IMR-90 (cell line): ENCODE results near the gene ZMIZ1. TPM values are rescaled to one million over a fixed set of nuclear protein-coding genes. Genes with fewer than 3 reads are reported as not detected.

Experiments used
- ATAC-seq: fragments of 200-7000 bp; cut with Tn5 transposase; 2 replicates; pipeline ENCODE4 v1.9.1; 2020; ENCODE audit warnings: low read depth, mild to moderate bottlenecking, moderate library complexity
- BruUV-seq: library from RNA; stranded (reverse); fragments of 400-500 nt; replicated peaks from 2 replicates; lab custom pipeline; 2021; lab: Mats Ljungman, UMichigan
- CTCF ChIA-PET: fragments of 300-600 bp; formaldehyde crosslinking; extraction: SDS; loops from one replicate; lab custom pipeline; 2021; ENCODE audit warnings: antibody characterized with exemption; lab: Yijun Ruan, JAX
- POLR2A ChIA-PET: fragments of 300-600 bp; sonication (Branson Sonifier 250); formaldehyde crosslinking; loops from one replicate; lab custom pipeline; 2022; ENCODE audit warnings: antibody characterized with exemption; ENCODE audit not compliant: unreplicated experiment; lab: Charles Lee
- DNase-seq: peaks from one replicate; pipeline ENCODE4 v3.0.0; 2013
- H2AFZ ChIP-seq: replicated peaks from 2 replicates; pipeline ENCODE3; 2013; ENCODE audit warnings: low read length, mild to moderate bottlenecking; ENCODE audit not compliant: poor library complexity
- H2AK5ac ChIP-seq: 2 replicates; pipeline ENCODE4 v1.6.1; 2013; ENCODE audit warnings: low read depth, low read length, inconsistent platforms
- H2AK9ac ChIP-seq: replicated peaks from 2 replicates; pipeline ENCODE3; 2013; ENCODE audit warnings: mild to moderate bottlenecking, low read depth, low read length, moderate library complexity; ENCODE audit not compliant: poor library complexity
- H2BK120ac ChIP-seq: 2 replicates; pipeline ENCODE4 v1.6.1; 2013; ENCODE audit warnings: low read depth, low read length, inconsistent platforms
- H2BK15ac ChIP-seq: 3 replicates; pipeline ENCODE4 v1.6.1; 2013; ENCODE audit warnings: low read depth, low read length, inconsistent platforms
- H2BK20ac ChIP-seq: 2 replicates; pipeline ENCODE4 v1.6.1; 2013; ENCODE audit warnings: low read depth, mild to moderate bottlenecking, inconsistent platforms, low read length, moderate library complexity
- H2BK5ac ChIP-seq: 2 replicates; pipeline ENCODE4 v1.6.1; 2013; ENCODE audit warnings: mild to moderate bottlenecking, low read depth, low read length, inconsistent platforms; ENCODE audit not compliant: poor library complexity, severe bottlenecking
- H3K14ac ChIP-seq: replicated peaks from 2 replicates; pipeline ENCODE4 v1.6.1; 2013; ENCODE audit warnings: low read depth, low read length, inconsistent platforms
- H3K18ac ChIP-seq: 2 replicates; pipeline ENCODE4 v1.6.1; 2013; ENCODE audit warnings: low read depth, low read length, control low read depth
- H3K23ac ChIP-seq: 2 replicates; pipeline ENCODE4 v1.6.1; 2013; ENCODE audit warnings: low read depth, low read length, inconsistent platforms
- H3K27ac ChIP-seq: 2 replicates; pipeline ENCODE4 v1.5.1; 2013; ENCODE audit warnings: mild to moderate bottlenecking, control low read depth, low read length; ENCODE audit not compliant: insufficient read depth
- H3K27me3 ChIP-seq: 2 replicates; pipeline ENCODE4 v1.6.1; 2013; ENCODE audit warnings: low read length; ENCODE audit not compliant: control insufficient read depth, insufficient read depth
- H3K36me3 ChIP-seq: 2 replicates; pipeline ENCODE4 v1.6.1; 2013; ENCODE audit warnings: low read length, mixed read lengths; ENCODE audit not compliant: control insufficient read depth, insufficient read depth
- H3K4ac ChIP-seq: 2 replicates; pipeline ENCODE4 v1.6.1; 2013; ENCODE audit warnings: low read depth, low read length, inconsistent platforms
- H3K4me1 ChIP-seq: 2 replicates; pipeline ENCODE4 v1.6.1; 2013; ENCODE audit warnings: low read length, mixed read lengths; ENCODE audit not compliant: control insufficient read depth, insufficient read depth
- H3K4me2 ChIP-seq: 2 replicates; pipeline ENCODE4 v1.6.1; 2013; ENCODE audit warnings: low read depth, mild to moderate bottlenecking, control low read depth, low read length, moderate library complexity
- H3K4me3 ChIP-seq: 2 replicates; pipeline ENCODE4 v1.5.1; 2013; ENCODE audit warnings: low read depth, mild to moderate bottlenecking, control low read depth, low read length, moderate library complexity; ENCODE audit not compliant: insufficient read depth
- H3K56ac ChIP-seq: 2 replicates; pipeline ENCODE4 v1.6.1; 2013; ENCODE audit warnings: low read length, inconsistent platforms; ENCODE audit not compliant: insufficient read depth; ENCODE audit errors: extremely low read depth
- H3K79me1 ChIP-seq, 2 experiments: 2 replicates each; pipeline ENCODE4 v1.6.1; 2013; ENCODE audit warnings: low read length in 2 of 2, inconsistent platforms in 1 of 2, low read depth in 1 of 2
- H3K9ac ChIP-seq: 2 replicates; pipeline ENCODE4 v1.6.1; 2013; ENCODE audit warnings: low read depth, low read length, control low read depth
- H3K9me1 ChIP-seq: 2 replicates; pipeline ENCODE4 v1.6.1; 2013; ENCODE audit warnings: low read length, inconsistent platforms; ENCODE audit not compliant: insufficient read depth
- H3K9me3 ChIP-seq: 2 replicates; pipeline ENCODE4 v1.6.1; 2013; ENCODE audit warnings: low read length; ENCODE audit not compliant: control insufficient read depth, insufficient read depth
- H4K20me1 ChIP-seq: 2 replicates; pipeline ENCODE4 v1.6.1; 2013; ENCODE audit warnings: low read length, inconsistent platforms; ENCODE audit not compliant: insufficient read depth
- H4K5ac ChIP-seq: 2 replicates; pipeline ENCODE4 v1.6.1; 2013; ENCODE audit warnings: mild to moderate bottlenecking, low read depth, low read length, control low read depth
- H4K8ac ChIP-seq, 2 experiments: 2 replicates each; pipeline ENCODE4 v1.6.1; 2013; ENCODE audit warnings: low read depth in 2 of 2, low read length in 2 of 2, control low read depth in 1 of 2, inconsistent platforms in 1 of 2
- H4K91ac ChIP-seq: 2 replicates; pipeline ENCODE4 v1.6.1; 2013; ENCODE audit warnings: low read depth, low read length, inconsistent platforms; ENCODE audit not compliant: insufficient read depth
- BHLHE40 ChIP-seq: fragments of 150-350 bp; IDR thresholded peaks from 2 replicates; pipeline ENCODE4 v1.6.1; 2016; ENCODE audit warnings: mild to moderate bottlenecking, low read depth, low read length
- SMC3 ChIP-seq: fragments of 150-350 bp; IDR thresholded peaks from 2 replicates; pipeline ENCODE4 v1.6.1; 2016; ENCODE audit warnings: low read depth, mild to moderate bottlenecking, antibody characterized with exemption, low read length, moderate library complexity
- USF2 ChIP-seq: fragments of 150-350 bp; IDR thresholded peaks from 2 replicates; pipeline ENCODE4 v1.6.1; 2017; ENCODE audit warnings: mild to moderate bottlenecking, antibody characterized with exemption, low read length, low read depth
- WGBS, 2 experiments: methylation state at CpG; one replicate each; pipeline versions ENCODE4 v1.1.5 to v1.1.7; 2013; ENCODE audit warnings: missing lambda C conversion rate in 2 of 2; ENCODE audit not compliant: insufficient read length in 1 of 2; ENCODE audit errors: extremely low coverage in 2 of 2; 5-methylcytosine and 5-hydroxymethylcytosine counted together
- dilution Hi-C: fragments of 300-500 bp; cut with HindIII; formaldehyde crosslinking; loops from one replicate; pipeline ENCODE4 v1.14.3; 2018; ENCODE audit warnings: low sequenced_read_pairs; ENCODE audit not compliant: unreplicated experiment
- in situ Hi-C: fragments of 300-500 bp; cut with MboI; formaldehyde crosslinking; loops from 3 replicates; pipeline ENCODE4 v1.14.3; 2019; ENCODE audit warnings: low sequenced_read_pairs, inconsistent platforms, mixed read lengths
- intact Hi-C: fragments of 100-400 bp; cut with micrococcal nuclease; formaldehyde crosslinking; loops from 2 replicates; pipeline ENCODE4 v1.10.0; 2022
- polyA plus RNA-seq, 3 experiments: library from polyadenylated mRNA; depleted of rRNA; stranded (reverse); fragments of >200 nt; gene quantifications; 2 replicates each; pipeline ENCODE4 v1.2.3, GENCODE V29; 2012; ENCODE audit warnings: low replicate concordance in 1 of 3
- total RNA-seq: library from RNA; depleted of rRNA; stranded (reverse); fragments of >200 nt; gene quantifications from 2 replicates; pipeline ENCODE4 v1.2.3, GENCODE V29; 2012

The ZMIZ1 gene
- total and polyA plus RNA-seq, 2 of the 4 experiments (the other 2 are of a cell fraction) = 6.6 to 48.7 TPM

DNA sequence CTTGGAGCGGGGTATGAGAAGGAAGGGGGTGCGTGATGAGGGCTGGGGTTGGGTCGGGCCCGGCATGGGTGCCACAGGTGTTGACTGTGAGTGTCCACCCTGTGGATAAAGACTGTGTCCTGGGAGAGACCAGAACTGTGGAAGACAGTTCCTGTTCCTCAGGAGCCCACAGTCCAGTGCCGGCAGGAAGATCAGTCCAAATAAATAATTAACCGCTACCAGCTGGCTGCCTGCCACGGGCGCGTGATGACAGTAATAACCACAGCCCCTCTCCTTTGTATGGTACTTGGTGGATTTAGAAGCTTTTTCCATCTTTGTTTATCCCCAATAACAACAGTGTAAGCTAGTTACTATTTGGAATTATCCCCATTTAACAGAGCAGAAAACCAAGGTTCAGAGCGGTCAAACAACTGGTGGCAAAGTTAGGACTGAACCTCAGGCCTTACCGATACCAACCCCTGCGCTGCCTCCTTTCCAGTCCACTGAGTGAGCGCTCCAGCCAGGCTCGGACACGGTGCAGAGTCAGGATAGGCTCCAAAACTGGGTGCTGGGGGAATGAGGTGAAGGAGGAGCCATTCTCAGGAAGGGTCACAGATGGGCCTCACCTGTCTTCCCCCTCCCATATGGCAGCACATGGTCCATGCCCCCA, 5.1 kb downstream of the ZMIZ1 start:
- WGBS, 2 experiments = 87% methylated on average over 3 of the region's 15 CpGs; no CpG with 5 or more reads in 1 of the 2 experiments

More for the DNA sequence above, 5.1 kb downstream of the ZMIZ1 start:
- H3K9me3 ChIP-seq = no peaks in the 10 kb centered on the region
- H3K27me3 ChIP-seq = no peaks in the 10 kb centered on the region
- H2BK15ac ChIP-seq = no peak overlapping the region
- H2AFZ ChIP-seq = no peak overlapping the region
- DNase-seq = peak; percentile 76
- dilution Hi-C loops (no loop called here), intact Hi-C loops (loop anchor here (5.0 kb wide), 3 partner anchors 38 to 103 kb away; no protein-coding TSS in a partner anchor), in situ Hi-C loops (loop anchor here (5.0 to 10.0 kb wide), 2 partner anchors 63 to 1029 kb away; no protein-coding TSS in a partner anchor)
- peaks cover 4 to 72% of the 10 kb centered on the region in 2 experiments; a peak in 2 of 4 replicates for H3K79me1 ChIP-seq
- no TSS peak for BruUV-seq
- H3K14ac ChIP-seq = no peak overlapping the region
- peaks cover 90% of the 10 kb centered on the region for H4K20me1 ChIP-seq
- CTCF ChIA-PET = interaction anchor here (1.5 kb wide), 1 partner anchor 121 kb away, joined by 4 read pairs; no protein-coding TSS in a partner anchor
- POLR2A ChIA-PET = no interaction called here
- H3K4me2 ChIP-seq = peak overlapping the region; percentile 57
- peak overlapping the region; percentile 14; the same call in 1 of the 2 replicates for H3K23ac ChIP-seq
- no peak overlapping the region for H2BK20ac ChIP-seq
- H3K9ac ChIP-seq = no peak overlapping the region
- TF ChIP-seq USF2 (peak; percentile 36; the same call in 1 of the 2 replicates), SMC3 (no peak; the same call in 1 of the 2 replicates), BHLHE40 (peak; percentile 65)
- peak overlapping the region; percentile 24; the same call in 1 of the 2 replicates for H4K91ac ChIP-seq
- H3K9me1 ChIP-seq = peaks cover 55% of the 10 kb centered on the region
- no peak overlapping the region for H2BK120ac ChIP-seq
- H3K56ac ChIP-seq = no peak overlapping the region
- H3K18ac ChIP-seq = 0 out of 2 replicates have a peak overlapping the region, but pooled peaks have one; percentile 7
- H3K27ac ChIP-seq = peak overlapping the region; percentile 21
- H2BK5ac ChIP-seq = peak overlapping the region; percentile 4
- H4K5ac ChIP-seq = peak overlapping the region; percentile 21; the same call in 1 of the 2 replicates
- H3K4me3 ChIP-seq = no peak overlapping the region
- peak overlapping the region; percentile 84; the same call in 1 of the 2 replicates for H2AK5ac ChIP-seq
- H4K8ac ChIP-seq = peak overlapping the region in 1 of 2 experiments; percentile 0; a peak in 1 of 4 replicates
- no peak for ATAC-seq
- H2AK9ac ChIP-seq = no peak overlapping the region
- peaks cover 58% of the 10 kb centered on the region for H3K4me1 ChIP-seq
- H3K4ac ChIP-seq = peak overlapping the region; percentile 52
- H3K36me3 ChIP-seq = no peaks in the 10 kb centered on the region
